ENCODE results near the gene QRICH1.
"Not testable (repeated sequence)": the region's sequence is repeated elsewhere in the genome, so short reads cannot be mapped to it uniquely, and the experiment has no call there.

Gene QRICH1

DNA sequence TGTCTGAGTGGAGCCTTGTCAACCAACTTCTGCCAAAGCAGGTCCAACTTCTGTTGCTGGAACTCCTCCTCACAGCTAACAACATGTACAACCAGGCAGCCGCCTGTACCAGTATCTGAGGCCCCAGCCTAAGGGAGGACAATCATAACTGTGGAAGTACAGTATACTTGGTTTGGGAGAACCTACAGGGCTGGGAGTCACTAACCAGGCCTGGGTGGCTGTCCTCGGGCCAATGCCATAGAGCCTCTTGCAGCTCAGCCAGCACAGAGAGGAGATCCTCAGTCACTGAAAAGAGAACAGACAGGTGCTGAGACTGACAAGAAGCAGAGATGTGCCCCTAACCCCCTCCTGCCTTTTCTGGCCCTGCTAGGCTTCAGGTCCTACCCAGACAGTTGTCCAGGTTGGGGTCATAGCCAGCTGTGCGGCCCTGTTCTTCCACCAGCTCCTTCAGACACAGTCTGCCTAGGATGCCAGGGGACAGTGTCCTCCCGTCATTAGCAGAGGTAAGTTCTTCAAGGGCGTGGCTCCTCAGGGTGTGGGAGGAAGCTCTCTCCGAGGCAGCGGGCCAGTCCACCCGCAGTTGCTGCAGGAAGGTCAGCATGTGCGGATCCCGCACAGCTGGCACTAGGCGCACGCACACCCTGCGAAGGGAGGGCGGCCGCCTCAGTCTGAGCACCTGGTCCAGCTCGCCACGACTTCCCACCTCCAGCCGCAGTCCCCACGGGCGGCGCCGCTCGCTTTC, 76.5 kb downstream of the QRICH1 start:
- no peak for DNase-seq (ENCODE audit: low spot score)

DNA sequence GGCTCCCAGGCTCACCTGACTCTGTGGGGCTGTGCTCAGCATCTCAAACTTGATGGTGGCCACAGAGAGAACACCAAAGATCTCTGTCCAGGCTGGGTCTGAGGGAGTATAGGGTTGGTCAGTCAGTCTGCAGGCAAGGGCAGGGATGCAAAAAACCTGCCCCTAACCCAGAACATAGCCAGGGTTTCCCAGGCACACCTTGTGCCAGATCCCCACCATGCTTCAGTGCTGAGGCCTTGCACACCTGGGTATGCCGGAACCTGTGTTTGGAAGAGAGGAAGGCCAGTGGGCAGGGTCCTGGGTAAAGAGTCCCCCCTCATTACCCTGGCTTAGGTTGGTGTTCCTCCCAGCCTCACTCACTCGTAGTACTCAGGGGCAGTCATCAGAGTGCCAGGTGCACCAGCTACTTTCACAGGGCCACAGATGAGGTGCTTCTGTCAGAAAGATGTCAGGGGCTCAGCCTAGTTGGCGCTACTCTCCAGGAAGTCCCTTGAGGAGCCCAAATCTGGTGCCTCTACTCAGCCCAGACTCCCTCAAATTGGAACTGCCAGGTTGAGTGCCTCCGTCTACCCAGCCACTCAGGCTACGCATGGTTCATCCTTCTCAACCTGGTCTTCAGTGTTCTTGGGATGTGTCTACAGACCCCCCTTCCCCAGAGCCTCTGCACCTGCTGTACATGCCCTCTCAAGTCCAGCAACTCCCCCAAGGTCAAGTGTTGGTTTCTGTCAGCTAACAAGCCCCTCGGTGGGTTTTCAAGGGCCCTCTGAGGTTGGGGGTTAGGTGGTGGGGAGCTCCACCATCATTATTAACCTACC, 77.2 kb downstream of the QRICH1 start:
- DNase-seq (ENCODE audit: low spot score) = no peak

DNA sequence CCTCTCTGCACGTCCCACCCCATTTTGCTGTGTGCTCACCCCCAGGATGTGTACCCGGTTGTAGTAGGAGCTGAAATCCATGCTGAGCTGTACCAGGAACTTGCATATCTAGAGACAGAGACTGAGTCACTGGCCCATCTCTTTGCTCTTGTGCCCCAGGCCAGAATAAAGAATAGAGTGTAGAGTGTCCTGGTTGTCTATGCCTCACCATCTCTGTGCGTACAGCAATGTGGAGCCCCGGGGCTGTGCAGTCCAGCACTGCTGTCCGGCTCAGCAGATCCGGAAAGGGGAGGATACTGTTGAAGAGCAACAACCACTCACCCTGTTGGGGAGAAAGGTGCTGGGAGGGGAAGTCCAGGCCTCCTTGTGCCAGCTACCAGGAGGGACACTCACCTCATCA, 78.1 kb downstream of the QRICH1 start:
- no peak for DNase-seq (ENCODE audit: low spot score)

DNA sequence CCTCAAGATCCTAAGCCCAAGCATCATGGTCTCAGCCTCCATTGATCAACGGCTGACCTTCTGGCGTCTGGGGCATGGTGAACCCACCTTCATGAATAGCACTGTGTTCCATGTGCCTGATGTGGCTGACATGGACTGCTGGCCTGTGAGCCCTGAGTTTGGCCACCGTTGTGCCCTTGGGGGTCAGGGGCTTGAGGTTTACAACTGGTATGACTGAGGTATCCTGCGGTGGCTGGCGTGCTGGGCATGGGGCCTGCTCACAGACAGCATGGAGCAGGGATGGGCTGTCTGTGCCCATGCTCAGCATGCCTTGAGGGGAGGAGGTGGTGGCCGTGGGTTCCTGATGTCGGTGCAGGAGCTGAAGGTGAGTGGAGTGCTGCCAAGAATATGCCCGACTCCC, 78.8 kb downstream of the QRICH1 start:
- DNase-seq (ENCODE audit: low spot score) = no peak

DNA sequence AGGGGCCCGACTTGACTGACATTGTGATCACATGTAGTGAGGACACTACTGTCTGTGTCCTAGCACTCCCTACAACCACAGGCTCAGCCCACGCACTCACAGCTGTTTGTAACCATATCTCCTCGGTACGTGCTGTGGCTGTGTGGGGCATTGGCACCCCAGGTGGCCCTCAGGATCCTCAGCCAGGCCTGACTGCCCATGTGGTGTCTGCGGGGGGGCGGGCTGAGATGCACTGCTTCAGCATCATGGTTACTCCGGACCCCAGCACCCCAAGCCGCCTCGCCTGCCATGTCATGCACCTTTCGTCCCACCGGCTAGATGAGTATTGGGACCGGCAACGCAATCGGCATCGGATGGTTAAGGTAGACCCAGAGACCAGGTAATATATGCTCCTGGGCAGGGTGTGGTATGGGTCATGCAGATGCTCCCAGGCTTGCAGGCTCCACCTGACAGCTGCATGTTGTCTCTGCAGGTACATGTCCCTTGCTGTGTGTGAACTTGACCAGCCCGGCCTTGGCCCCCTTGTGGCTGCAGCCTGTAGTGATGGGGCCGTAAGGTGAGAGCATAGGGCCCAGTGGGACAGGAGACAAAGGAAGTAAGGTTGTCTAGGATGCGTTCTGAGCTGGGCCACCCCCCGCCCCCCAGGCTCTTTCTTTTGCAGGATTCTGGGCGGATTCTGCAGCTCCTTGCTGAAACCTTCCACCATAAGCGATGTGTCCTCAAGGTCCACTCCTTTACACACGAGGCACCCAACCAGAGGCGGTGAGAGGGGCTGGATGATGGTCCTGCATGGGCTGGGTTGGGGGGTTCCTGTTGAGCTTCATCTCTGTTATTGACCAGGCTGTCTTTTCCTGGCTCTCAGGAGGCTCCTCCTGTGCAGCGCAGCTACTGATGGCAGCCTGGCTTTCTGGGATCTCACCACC, 79.9 kb downstream of the QRICH1 start:
- peak; percentile 62 for DNase-seq (ENCODE audit: low spot score)

DNA sequence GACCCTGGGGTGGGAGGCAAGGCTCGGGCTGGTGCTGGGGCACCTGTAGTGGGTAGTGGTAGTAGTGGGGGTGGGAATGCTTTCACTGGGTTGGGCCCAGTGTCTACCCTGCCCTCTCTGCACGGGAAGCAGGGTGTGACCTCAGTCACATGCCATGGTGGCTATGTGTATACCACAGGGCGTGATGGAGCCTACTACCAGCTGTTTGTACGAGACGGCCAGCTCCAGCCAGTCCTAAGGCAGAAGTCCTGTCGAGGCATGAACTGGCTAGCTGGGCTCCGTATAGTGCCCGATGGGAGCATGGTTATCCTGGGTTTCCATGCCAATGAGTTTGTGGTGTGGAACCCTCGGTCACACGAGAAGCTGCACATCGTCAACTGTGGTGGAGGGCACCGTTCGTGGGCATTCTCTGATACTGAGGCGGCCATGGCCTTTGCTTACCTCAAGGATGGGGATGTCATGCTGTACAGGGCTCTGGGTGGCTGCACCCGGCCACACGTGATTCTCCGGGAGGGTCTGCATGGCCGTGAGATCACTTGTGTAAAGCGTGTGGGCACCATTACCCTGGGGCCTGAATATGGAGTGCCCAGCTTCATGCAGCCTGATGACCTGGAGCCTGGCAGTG, 80.6 kb downstream of the QRICH1 start:
- no peak for DNase-seq (ENCODE audit: low spot score)

DNA sequence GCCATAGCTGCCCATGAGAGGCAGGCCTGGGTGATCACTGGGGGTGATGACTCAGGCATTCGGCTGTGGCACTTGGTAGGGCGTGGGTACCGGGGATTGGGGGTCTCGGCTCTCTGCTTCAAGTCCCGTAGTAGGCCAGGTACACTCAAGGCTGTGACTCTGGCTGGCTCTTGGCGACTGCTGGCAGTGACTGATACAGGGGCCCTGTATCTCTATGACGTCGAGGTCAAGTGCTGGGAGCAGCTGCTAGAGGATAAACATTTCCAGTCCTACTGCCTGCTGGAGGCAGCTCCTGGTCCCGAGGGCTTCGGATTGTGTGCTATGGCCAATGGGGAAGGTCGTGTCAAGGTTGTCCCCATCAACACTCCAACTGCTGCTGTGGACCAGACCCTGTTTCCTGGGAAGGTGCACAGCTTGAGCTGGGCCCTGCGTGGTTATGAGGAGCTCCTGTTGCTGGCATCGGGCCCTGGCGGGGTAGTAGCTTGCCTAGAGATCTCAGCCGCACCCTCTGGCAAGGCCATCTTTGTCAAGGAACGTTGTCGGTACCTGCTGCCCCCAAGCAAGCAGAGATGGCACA, 81.3 kb downstream of the QRICH1 start:
- no peak for DNase-seq (ENCODE audit: low spot score)

DNA sequence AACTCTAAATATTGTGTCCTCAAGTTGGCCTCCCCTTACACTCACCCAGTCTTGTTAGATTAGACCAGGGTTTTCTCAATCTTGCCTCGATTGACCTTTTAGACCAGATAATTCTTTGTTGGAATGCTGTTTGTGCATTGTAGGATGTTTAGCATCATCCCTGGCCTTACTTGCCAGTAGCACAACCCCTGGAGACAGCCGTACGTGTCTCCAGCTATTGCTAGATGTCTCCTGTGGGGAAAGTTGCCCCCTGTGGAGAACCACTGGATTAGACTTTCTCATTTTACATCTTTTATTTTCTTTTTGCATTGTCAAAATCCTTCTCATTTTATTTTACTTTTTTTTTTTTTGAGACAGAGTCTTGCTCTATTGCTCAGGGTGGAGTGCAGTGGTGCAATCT, 84.5 kb downstream of the QRICH1 start:
- no peak for DNase-seq (ENCODE audit: low spot score)

DNA sequence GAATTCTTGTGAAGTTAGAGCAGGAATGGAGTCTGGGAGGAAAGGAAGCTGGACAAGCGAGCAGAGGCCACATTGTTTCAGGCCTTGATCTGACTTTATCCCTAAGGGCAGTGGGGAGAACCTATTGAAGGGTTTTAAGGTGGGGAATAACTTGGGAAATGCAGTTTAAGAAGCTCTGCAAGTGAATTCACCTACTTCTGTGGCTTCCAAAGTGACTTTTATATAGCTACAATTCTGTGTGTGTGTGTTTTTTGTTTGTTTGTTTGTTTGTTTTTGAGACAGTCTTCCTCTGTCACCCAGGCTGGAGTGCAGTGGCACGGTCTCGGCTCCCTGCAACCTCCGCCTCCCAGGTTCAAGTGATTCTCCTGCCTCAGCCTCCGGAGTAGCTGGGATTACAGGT, 85.2 kb downstream of the QRICH1 start:
- not testable (repeated sequence) for DNase-seq (ENCODE audit: low spot score)

DNA sequence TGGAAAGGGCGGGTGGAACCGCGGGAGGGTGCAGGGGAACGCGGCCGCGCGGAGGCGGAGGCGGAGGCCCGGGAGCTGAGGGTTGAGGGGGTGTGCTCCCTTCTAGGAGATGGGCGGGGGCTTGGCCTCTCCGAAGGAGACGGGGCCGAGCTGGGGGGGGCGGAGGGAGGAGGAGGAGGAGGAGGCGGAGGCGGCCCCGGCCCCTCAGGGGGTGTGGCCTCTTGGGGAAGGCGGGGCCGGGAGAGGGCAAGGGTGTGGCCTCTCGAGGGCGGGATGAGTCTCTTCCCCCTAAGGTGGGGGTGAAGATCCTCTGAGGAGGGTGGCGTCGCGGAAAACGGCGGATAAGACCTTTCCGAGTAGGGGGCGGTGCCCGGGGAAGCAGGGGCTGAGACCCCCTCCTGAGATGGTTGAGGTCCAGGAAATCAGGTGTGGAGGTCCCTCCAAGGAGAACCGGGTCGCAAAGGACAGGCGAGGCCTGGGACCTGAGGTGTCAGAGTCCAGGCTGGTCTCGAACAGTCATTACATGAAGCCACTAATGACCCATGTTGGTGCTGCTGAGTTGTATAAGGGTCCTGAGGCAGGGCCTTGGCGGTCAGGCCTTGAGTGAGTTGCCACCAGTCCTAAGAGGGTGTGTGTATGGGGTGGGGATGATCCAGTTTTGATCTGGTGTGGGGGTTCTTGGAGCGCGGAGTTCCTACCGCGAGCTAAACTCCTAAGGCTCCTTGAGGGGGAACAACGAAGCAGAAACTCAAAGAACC, 85.9 kb downstream of the QRICH1 start:
- DNase-seq (ENCODE audit: low spot score) = peak; percentile 79

DNA sequence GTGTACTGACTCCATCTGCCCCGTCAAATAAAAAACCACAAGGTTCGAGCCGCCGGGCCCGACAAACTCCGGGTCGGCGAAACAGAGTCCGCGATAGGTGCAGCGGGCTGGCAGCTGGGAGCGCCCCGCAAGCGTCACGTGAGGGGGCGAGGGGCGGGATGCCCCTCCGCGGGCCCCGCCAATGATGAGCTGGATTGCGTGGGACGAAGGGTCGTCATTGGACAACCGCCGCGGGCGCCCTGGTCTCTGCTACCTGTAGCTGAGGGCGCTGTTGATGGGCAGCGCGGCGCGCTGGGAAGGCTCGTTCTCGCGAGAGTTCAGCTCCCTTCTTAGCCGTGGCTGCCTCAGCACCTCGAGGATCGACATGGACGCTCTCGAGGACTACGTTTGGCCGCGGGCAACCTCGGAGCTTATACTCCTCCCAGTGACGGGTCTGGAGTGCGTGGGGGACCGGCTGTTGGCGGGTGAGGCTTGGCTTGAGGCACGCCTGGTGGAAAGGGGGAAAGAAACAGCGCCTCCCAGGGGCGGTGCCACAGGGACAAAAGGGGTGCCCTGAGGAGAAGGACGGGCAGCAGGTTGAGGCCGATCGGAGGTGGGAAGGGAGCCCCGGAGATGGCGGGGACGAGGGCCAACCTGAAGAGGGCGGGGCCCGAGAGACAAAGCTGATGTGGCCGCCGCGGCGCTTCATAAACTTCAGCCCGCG, 86.7 kb downstream of the QRICH1 start, which contains the start of gene WDR6:
Gene WDR6, plus strand, starts transcription at position 324 of the 703 bp plus-strand sequence. Its CDS starts 41 bp downstream, at position 365.
- DNase-seq (ENCODE audit: low spot score) = peak; percentile 90

DNA sequence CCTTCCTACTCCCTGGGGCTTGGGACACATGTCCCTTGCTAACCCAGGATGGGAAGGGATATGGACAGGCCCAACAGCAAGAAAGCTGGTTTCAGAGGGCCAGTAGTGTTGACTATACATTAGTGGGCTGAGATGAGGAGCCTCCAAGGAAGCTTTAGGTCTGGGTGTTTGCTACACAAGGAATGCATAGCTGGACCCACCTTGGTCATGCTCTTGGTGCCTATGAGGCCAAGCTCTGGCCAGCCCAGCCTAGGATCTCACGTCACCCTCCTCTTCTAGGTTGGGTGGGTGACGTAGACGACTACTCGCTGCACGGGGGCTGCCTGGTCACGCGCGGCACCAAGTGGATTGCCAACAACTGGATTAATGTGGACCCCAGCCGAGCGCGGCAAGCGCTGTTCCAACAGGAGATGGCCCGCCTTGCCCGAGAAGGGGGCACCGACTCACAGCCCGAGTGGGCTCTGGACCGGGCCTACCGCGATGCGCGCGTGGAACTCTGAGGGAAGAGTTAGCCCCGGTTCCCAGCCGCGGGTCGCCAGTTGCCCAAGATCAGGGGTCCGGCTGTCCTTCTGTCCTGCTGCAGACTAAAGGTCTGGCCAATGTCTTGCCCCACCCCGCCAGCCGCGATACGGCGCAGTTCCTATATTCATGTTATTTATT, 87.3 kb downstream of the QRICH1 start:
- no peak for DNase-seq (ENCODE audit: low spot score)

DNA sequence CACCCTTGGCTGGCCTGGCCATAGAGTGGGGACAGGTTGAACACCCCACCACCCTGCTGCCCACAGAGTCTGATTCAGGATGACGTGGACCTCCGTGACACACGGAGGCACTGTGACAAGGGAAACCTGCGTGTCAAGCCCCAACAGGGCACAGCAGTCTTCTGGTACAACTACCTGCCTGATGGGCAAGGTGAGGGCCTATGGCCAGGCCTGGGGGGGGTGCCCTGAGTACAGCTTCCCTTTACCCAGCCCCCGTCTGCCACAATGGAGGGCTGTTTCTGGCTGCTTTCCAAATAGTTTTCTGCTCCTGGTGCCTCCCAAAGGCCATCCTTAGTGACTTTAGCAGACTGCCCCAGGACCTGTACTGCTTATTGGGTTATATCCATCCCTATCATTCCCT, 87.9 kb downstream of the QRICH1 start:
- no peak for DNase-seq (ENCODE audit: low spot score)

DNA sequence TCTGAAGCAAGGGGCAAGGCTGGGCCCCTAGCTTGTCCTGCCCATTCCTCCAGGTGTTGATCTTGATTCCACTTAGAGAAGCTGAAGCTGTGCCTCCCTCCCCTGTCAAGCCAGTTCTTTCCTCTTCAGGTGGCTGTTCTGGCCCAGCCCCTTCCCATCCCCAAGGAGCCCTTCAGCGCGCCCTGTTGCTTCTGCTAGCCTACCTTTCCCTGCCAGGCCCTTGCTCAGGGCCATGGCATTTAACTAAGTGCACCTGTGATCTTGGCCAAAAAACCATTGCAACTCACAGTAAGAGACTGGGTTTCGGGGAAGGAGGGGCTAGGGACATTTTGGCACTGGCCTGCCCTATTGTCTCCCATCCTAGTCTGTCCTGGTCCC, 88.6 kb downstream of the QRICH1 start:
- no peak for DNase-seq (ENCODE audit: low spot score)

DNA sequence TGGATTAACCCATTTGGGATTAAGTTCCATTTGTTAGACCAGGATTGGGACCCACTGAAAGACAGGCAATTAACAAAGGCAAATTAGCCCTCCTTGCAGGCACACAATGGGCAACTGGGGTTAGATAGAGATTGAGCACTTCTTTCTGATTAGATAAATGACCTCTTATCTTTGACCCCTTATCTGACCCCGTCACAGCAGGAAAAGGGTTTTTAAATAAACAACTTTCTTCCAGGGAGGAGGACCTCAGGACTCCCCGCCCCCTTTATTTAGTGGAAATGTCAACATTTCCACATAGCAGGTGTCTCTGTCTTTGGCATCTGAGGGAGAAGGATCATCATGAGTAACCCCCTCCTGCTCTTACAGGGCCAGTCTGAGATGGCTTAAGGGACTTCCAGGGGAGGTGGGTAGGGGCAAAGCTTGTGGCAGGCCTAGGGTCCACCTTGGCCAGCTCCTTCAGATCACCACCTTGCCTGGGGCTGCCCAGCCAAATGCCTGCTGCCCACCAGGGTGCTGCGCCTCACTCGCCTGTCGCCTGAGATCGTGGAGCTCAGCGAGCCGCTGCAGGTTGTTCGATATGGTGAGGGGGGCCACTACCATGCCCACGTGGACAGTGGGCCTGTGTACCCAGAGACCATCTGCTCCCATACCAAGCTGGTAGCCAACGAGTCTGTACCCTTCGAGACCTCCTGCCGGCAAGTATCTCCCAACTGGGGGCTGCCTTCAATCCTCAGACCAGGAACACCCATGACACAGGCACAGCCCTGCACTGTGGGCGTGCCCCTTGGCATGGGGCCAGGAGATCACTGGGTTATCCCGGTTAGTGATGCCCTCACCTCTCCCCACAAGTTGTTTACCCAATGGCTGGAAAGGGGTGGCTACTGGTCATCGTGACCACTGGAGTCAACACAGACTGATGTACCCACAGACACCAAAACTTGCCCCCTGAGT, 89.2 kb downstream of the QRICH1 start:
- DNase-seq (ENCODE audit: low spot score) = no peak

DNA sequence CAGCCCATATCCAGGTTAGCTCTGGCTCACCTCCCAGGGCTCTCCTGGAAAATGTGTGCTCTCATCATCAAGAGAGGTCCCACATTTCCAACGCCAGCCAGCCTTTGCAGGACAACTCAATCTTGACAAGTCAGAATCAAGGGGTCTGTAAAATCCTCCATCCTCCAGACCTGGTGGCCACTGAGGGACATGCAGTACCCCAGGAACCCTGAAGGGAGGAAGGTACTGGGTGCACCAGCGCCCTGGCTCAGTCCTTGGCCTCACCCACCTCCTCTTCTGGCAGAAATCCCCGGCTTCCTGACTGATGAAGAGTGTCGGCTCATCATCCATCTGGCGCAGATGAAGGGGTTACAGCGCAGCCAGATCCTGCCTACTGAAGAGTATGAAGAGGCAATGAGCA, 92.7 kb downstream of the QRICH1 start:
- no peak for DNase-seq (ENCODE audit: low spot score)

DNA sequence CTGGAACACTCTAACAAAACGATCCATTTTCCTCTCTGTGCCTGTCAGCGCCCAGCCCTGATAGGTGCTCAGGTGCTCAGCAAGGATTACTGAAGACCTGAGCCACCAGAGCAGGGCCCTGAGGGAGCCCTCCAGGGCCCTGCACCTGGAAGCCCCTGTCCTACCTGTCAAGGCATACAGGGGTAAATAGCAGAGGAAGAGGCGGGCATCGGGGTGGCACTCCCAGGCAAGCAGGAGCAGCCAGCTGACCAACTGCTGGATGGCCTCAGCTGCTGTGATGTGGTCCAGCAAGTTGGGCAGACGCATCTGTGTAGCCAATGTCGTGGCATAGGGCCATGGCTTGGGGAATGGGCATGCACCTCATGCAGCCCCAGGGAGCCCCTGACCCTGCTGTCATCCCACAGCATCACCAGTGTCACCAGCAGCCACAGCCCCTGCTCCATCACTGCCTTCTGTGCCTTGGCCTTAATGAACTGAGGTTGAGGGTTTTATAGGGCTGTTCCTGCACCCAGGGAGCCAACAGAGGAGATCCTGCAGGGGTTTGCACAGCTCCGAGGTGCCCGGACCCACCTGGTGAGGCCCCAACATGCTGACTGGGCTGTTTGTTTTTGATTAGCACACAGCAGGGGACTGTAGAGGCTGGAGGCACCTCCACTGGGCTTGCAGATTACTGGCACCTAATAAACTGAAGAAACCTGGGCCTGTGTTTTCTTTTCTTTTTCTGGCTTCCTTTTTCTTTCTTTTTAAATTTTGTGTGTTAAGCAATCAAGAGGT, 94.6 kb downstream of the QRICH1 start:
- no peak for DNase-seq (ENCODE audit: low spot score)
